Measurements from ENCODE around the gene SLC66A1.

GRCh38 chr1:19273106-19273843, 38.9 kb upstream of the SLC66A1 start:
- no peak for TF ChIP-seq CTCF (IDR thresholded peaks at IDR 0.05; ENCODE audit: extremely low read depth in 1 of 2, insufficient read depth in 1 of 2, low read depth in 1 of 2, low read length in 2 of 2)
- no peak for TF ChIP-seq POLR2AphosphoS5 (IDR thresholded peaks at IDR 0.05; ENCODE audit: insufficient read depth, low read depth, low read length)
- TF ChIP-seq EZH2 (IDR thresholded peaks at IDR 0.05; ENCODE audit: borderline replicate concordance, low read depth, low read length, severe bottlenecking) = no peak
- TF ChIP-seq POLR2A (IDR thresholded peaks at IDR 0.05; ENCODE audit: low read depth, low read length) = no peak
- TF ChIP-seq, protein P1, sequence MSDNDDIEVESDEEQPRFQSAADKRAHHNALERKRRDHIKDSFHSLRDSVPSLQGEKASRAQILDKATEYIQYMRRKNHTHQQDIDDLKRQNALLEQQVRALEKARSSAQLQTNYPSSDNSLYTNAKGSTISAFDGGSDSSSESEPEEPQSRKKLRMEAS (IDR thresholded peaks at IDR 0.05; ENCODE audit: insufficient read depth, insufficient read length) = no peak
- no peak for TF ChIP-seq GATA2 (IDR thresholded peaks at IDR 0.05; ENCODE audit: insufficient read depth, insufficient read length, low read depth, low read length)

Data from endothelial cell of umbilical vein (primary cell).